Measurements from ENCODE around the gene EHBP1.
"Not testable (repeated sequence)": the region's sequence is repeated elsewhere in the genome, so short reads cannot be mapped to it uniquely, and the experiment has no call there.

Gene EHBP1

GRCh38 chr2:62736899-62737559, 31.5 kb downstream of the EHBP1 start:
- DNase-seq (ENCODE audit: low spot score), result no peak

- no peak for DNase-seq (ENCODE audit: low spot score)
Observed at GRCh38 chr2:62738981-62739936, 33.7 kb downstream of the EHBP1 start.

GRCh38 chr2:62740221-62740620, 34.7 kb downstream of the EHBP1 start:
- no peak for DNase-seq (ENCODE audit: low spot score)

- DNase-seq (ENCODE audit: low spot score), result no peak
Observed at GRCh38 chr2:62741127-62741526, 35.6 kb downstream of the EHBP1 start.

- DNase-seq (ENCODE audit: low spot score), result no peak
Observed at GRCh38 chr2:62741954-62742722, 36.6 kb downstream of the EHBP1 start.

GRCh38 chr2:62743506-62743905, 38.0 kb downstream of the EHBP1 start:
- no peak for DNase-seq (ENCODE audit: low spot score)

GRCh38 chr2:62744603-62745002, 39.1 kb downstream of the EHBP1 start:
- DNase-seq (ENCODE audit: low spot score), result no peak

GRCh38 chr2:62745891-62746481, 40.5 kb downstream of the EHBP1 start:
- no peak for DNase-seq (ENCODE audit: low spot score)

GRCh38 chr2:62747169-62747568, 41.7 kb downstream of the EHBP1 start:
- no peak for DNase-seq (ENCODE audit: low spot score)

GRCh38 chr2:62747876-62748275, 42.4 kb downstream of the EHBP1 start:
- no peak for DNase-seq (ENCODE audit: low spot score)

- DNase-seq (ENCODE audit: low spot score), result not testable (repeated sequence)
Observed at GRCh38 chr2:62749111-62749510, 43.6 kb downstream of the EHBP1 start.

- DNase-seq (ENCODE audit: low spot score), result no peak
Observed at GRCh38 chr2:62757029-62757428, 51.5 kb downstream of the EHBP1 start.

- no peak for DNase-seq (ENCODE audit: low spot score)
Observed at GRCh38 chr2:62760026-62760425, 54.5 kb downstream of the EHBP1 start.

- no peak for DNase-seq (ENCODE audit: low spot score)
Observed at GRCh38 chr2:62760555-62760954, 55.0 kb downstream of the EHBP1 start.

- no peak for DNase-seq (ENCODE audit: low spot score)
Observed at GRCh38 chr2:62765619-62766376, 60.3 kb downstream of the EHBP1 start.

- no peak for DNase-seq (ENCODE audit: low spot score)
Observed at GRCh38 chr2:62768615-62769014, 63.1 kb downstream of the EHBP1 start.

GRCh38 chr2:62770629-62771028, 65.1 kb downstream of the EHBP1 start:
- no peak for DNase-seq (ENCODE audit: low spot score)

GRCh38 chr2:62774555-62775366, 69.2 kb downstream of the EHBP1 start:
- DNase-seq (ENCODE audit: low spot score), result no peak

- DNase-seq (ENCODE audit: low spot score), result no peak
Observed at GRCh38 chr2:62775367-62775668, 69.8 kb downstream of the EHBP1 start.

- no peak for DNase-seq (ENCODE audit: low spot score)
Observed at GRCh38 chr2:62783679-62784078, 78.2 kb downstream of the EHBP1 start.

GRCh38 chr2:62784341-62784740, 78.8 kb downstream of the EHBP1 start:
- no peak for DNase-seq (ENCODE audit: low spot score)

Measured in putamen (tissue), 1 donor.